ENCODE measurements around the gene LNP1.

Gene LNP1

DNA sequence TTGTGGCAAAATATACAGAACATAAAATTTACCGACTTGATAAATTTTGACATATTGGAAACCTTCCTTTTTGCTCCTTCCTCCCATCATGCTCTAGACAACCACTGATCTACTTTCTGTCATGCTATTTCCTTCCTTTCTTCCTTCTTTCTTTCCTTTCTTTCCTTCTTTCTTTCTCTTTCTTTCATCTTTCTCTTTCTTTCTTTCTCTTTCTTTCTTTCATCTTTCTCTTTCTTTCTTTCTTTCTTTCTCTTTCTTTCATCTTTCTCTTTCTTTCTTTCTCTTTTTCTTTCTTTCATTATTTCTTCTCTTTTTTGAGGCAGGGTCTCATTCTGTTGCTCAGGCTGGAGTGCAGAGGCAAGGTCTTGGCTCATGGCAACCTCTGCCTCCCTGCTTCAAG is 82.2 kb downstream of the LNP1 start:
- no peak for DNase-seq

DNA sequence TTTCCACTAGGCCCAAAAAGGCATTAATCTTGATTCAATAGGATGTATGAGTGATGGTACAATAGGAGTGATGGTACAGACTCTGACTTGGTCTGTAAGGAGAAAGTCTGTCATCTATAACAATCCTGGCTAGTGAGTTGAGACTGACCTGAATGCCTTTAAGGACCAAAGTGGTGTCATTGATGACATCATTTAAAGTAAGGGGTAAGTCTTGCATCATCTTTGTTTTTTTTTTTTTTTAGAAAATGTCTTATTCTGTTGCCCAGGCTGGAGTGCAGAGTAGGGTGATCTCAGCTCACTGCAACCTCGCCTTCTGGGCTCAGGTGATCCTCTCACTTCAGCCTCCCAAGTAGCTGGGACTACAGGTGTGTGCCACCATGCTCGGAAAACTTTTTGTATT is 85.5 kb downstream of the LNP1 start:
- DNase-seq = no peak

DNA sequence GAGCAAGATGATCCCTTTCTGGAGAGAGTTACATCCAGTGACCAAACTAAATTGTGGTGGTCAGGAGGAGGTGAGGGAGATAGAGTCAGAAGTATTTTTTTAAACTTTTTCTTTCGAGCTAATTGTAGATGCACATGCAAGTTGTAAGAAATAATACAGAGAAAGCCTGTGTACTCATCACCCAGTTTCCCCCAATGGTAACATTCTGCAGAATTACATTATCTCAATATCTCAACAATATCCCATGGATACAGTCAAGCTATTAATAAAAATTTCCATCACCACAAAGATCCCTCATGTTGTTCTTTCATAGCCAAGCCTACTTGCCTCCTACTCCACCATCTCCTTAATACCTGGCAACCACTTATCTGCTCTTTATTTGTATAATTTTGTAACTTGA is 87.8 kb downstream of the LNP1 start:
- no peak for DNase-seq

DNA sequence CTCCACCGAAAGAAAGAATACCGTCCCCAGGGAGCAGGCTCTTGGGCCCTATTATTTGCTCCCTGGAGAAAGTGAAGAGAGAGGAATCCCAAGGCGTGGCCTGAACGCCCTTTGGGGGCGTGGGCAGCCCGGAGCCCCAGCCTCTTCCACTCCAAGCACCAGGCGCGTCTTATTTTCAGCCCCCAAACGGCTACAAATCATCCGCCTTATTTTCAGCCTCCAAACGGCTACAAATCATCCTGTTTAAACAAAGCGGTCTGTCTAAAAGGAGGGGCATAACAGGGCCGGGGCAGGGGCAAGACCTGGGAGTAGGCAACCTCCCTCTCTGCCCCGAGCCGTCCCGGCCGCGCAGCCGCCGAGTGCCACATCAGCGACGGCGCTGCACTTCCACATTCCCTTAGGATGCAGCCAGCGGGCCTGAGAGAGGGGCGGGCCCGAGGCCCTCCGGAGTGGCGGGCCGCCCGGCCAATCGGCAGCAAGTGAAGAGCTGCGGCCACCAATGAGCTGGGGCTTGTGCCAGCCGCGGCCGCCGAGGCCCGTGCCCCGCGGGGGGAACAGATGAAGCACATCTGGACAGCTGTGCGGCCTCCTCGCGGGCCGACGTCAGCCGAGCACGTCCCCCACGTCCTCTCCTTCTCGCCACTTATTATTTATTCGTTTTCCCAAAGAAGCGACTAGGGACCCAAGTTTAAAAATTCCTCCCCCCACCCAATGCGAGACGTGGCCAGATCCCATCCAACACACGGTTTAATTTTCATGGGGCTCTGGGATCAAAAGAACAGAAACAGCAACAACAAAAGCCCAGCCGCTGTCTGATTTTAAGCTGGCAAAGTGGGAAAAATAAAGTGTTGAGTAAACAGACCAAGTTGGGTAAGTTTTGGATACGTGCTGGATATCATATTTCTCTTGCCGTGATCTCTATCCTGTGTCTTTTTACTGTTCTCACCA is 91.0 kb downstream of the LNP1 start, which contains the start of gene TMEM45A:
TMEM45A (plus strand) TSS at position 561 of the 948 bp plus-strand sequence. CDS start 62,593 bp downstream, outside the sequence.
- DNase-seq = peak; percentile 37 to 85 (median 52)

DNA sequence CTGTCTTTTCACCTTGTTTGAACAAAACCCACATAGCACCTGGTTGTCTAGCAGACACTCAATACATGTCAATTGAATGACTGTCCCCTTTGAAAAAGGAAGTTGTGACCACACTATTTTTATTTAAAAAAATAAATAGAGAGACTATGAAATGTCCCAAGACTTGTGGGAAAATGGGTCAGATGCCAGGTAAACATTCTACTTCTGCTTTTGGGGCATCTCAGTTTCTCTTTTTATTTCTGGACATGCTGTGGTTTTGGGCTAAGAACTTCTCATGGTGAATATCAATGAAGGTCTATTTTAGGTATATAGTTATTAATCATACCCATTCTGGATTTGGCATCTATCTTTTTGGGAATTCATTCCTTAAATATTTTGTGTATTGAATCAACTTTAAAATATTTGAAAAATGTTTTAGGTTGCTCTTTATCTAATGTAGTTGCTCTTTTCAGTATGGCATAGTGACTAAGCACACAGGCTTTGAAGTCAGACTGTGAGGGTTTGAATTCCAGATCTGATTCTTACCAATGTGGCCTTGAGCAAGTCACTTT is 95.4 kb downstream of the LNP1 start:
- no peak for DNase-seq

DNA sequence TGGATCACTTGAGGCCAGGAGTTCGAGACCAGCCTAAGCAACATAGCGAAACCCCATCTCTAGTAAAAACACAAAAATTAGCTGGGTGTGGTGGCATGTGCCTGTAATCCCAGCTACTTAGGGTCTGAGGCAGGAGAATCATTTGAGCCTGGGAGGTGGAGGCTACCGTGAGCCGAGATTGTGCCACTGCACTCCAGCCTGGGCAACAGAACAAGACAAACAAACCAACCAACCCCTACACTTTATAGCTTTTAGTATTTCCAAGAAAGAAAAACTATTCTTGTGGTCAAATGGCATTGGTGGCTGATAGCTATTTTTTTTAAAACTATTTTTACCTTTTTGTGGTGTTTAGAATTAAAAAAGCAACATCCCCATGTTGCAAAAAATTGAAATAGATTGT is 98.3 kb downstream of the LNP1 start:
- DNase-seq = no peak

DNA sequence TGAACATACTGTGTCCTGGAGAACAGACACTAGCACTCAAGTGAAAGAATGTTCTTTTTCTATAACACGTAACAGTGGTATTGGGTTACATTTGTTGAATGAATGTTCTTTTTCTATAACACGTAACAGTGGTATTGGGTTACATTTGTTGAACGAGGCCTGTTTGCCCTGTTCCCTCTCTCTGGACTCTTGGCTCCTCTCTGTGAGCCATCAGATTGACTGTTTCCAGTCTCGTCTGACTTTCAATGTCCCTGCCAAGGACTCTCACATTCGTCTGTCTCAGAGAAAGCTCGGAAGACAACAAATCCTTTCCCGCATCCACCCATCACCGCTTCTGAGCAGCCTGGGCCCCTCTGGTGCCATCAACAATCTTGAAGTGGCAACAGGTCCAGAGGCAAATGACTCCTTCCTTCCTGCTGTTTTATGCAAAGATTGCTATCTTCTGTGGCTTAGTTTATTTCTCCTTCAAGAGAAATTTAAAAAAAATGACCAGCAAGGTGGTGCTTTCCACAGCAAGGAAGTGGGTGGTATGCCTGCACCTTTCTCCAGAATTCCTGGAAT is 99.1 kb downstream of the LNP1 start:
- DNase-seq = no peak

DNA sequence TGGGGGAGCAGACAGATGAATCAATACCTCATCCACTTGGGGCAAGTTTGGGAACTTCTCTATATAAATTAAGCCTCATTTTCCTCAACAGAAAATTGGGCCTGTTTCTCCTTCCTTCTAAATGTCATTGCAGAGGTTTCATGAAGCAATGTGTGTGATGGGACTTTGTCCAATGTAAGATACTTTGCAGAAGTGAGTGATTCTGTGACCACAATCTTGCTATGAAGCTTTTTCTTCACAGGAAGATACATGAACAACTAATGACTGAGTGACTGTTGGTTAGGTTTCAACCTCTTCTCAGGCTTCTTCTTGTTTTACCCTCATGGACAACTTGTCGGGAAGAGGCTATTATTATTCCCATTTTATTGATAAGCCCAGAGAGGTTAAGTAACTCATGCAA is 102.1 kb downstream of the LNP1 start:
- DNase-seq = peak in 1 of 5 experiments; percentile 14
